Immature natural killer cell (primary cell): ENCODE data around the gene PRMT9. TPM values are rescaled to one million over a fixed set of nuclear protein-coding genes. Genes with fewer than 3 reads are reported as not detected.

Experiments used
- DNase-seq, 3 donors: peaks; one replicate each; pipeline ENCODE4 v3.0.0; 2022; ENCODE audit warnings: mixed read lengths in 1 of 3
- H3K27ac Mint-ChIP-seq, 6 donors: one replicate each; pipeline ENCODE4 v1.8.0; 2020; ENCODE audit warnings: mixed read lengths in 6 of 6, mild to moderate bottlenecking in 5 of 6, inconsistent platforms in 4 of 6, moderate library complexity in 3 of 6
- H3K27me3 Mint-ChIP-seq, 3 donors: one replicate each; pipeline ENCODE4 v1.8.0; 2020 to 2021; ENCODE audit warnings: low read depth in 3 of 3, mild to moderate bottlenecking in 3 of 3, mixed read lengths in 3 of 3, moderate library complexity in 3 of 3, inconsistent platforms in 1 of 3
- H3K36me3 Mint-ChIP-seq, 3 donors: one replicate each; pipeline ENCODE4 v1.8.0; 2020; ENCODE audit warnings: mixed read lengths in 3 of 3, inconsistent platforms in 2 of 3, mild to moderate bottlenecking in 2 of 3
- H3K4me1 Mint-ChIP-seq, 2 donors: one replicate each; pipeline ENCODE4 v1.8.0; 2020; ENCODE audit warnings: inconsistent platforms in 2 of 2, mild to moderate bottlenecking in 2 of 2, mixed read lengths in 2 of 2, moderate library complexity in 1 of 2
- H3K4me3 Mint-ChIP-seq, 5 donors: one replicate each; pipeline ENCODE4 v1.8.0; 2020; ENCODE audit warnings: mild to moderate bottlenecking in 5 of 5, mixed read lengths in 5 of 5, inconsistent platforms in 3 of 5, moderate library complexity in 3 of 5
- H3K9me3 Mint-ChIP-seq, 6 donors: one replicate each; pipeline ENCODE4 v1.8.0; 2020; ENCODE audit warnings: mild to moderate bottlenecking in 6 of 6, mixed read lengths in 6 of 6, inconsistent platforms in 4 of 6, moderate library complexity in 3 of 6
- polyA plus RNA-seq, 3 donors: library from polyadenylated mRNA; unstranded; fragments of 300-500 nt; fragmentation: Illumina TruSeq; gene quantifications; one replicate each; pipeline ENCODE4 v1.2.3, GENCODE V29; 2021

Gene PRMT9
- polyA plus RNA-seq, 3 donors from 2014 or later: 0.41 to 4.4 (median 3.9) TPM

GRCh38 chr4:147707892-147708672 is 24.1 kb upstream of the PRMT9 start:
- DNase-seq: peak; percentile 53 to 58 (median 54)
- Mint-ChIP-seq H3K9me3 (no peaks in the 10 kb centered on the region), H3K27me3 (peaks cover 3 to 5% (median 3%) of the 10 kb centered on the region in 3 donors), H3K4me3 (no peak overlapping the region), H3K4me1 (peaks cover 0 to 10% of the 10 kb centered on the region in 2 donors), H3K27ac (no peak overlapping the region), H3K36me3 (no peaks in the 10 kb centered on the region)

- no peak overlapping the region for H3K4me3 Mint-ChIP-seq
- peaks cover 0 to 10% of the 10 kb centered on the region in 2 donors for H3K4me1 Mint-ChIP-seq
- peaks cover 2 to 8% (median 3%) of the 10 kb centered on the region in 3 donors for H3K27me3 Mint-ChIP-seq
- H3K36me3 Mint-ChIP-seq: no peaks in the 10 kb centered on the region
- no peak for DNase-seq
- H3K9me3 Mint-ChIP-seq: no peaks in the 10 kb centered on the region
- H3K27ac Mint-ChIP-seq: no peak overlapping the region
Measured at GRCh38 chr4:147704846-147705245, 20.9 kb upstream of the PRMT9 start.

- no peaks in the 10 kb centered on the region for H3K9me3 Mint-ChIP-seq
- peaks cover 1 to 13% (median 5%) of the 10 kb centered on the region in 3 donors for H3K27me3 Mint-ChIP-seq
- no peaks in the 10 kb centered on the region for H3K4me1 Mint-ChIP-seq
- no peak for DNase-seq
- H3K36me3 Mint-ChIP-seq: no peaks in the 10 kb centered on the region
- H3K27ac Mint-ChIP-seq: no peak overlapping the region
- no peak overlapping the region for H3K4me3 Mint-ChIP-seq
Measured at GRCh38 chr4:147696866-147697265, 12.9 kb upstream of the PRMT9 start.

- peaks cover 1 to 12% (median 9%) of the 10 kb centered on the region in 3 donors for H3K27me3 Mint-ChIP-seq
- peaks cover 3 to 12% of the 10 kb centered on the region in 2 donors for H3K4me1 Mint-ChIP-seq
Measured at GRCh38 chr4:147693218-147693617, 9.3 kb upstream of the PRMT9 start.

GRCh38 chr4:147691820-147692219 is 7.9 kb upstream of the PRMT9 start:
- H3K9me3 Mint-ChIP-seq: no peaks in the 10 kb centered on the region
- peaks cover 1 to 9% (median 8%) of the 10 kb centered on the region in 3 donors for H3K27me3 Mint-ChIP-seq
- no peak overlapping the region for H3K27ac Mint-ChIP-seq
- no peak for DNase-seq
- peaks cover 3 to 12% of the 10 kb centered on the region in 2 donors for H3K4me1 Mint-ChIP-seq
- H3K4me3 Mint-ChIP-seq: no peak overlapping the region
- no peaks in the 10 kb centered on the region for H3K36me3 Mint-ChIP-seq

More at GRCh38 chr4:147693218-147693617, 9.3 kb upstream of the PRMT9 start:
- H3K4me3 Mint-ChIP-seq: no peak overlapping the region
- H3K36me3 Mint-ChIP-seq: no peaks in the 10 kb centered on the region
- no peaks in the 10 kb centered on the region for H3K9me3 Mint-ChIP-seq
- no peak for DNase-seq
- no peak overlapping the region for H3K27ac Mint-ChIP-seq

GRCh38 chr4:147689067-147689466 is 5.1 kb upstream of the PRMT9 start:
- no peaks in the 10 kb centered on the region for H3K36me3 Mint-ChIP-seq
- H3K27me3 Mint-ChIP-seq: peaks cover 3 to 20% (median 11%) of the 10 kb centered on the region in 3 donors
- H3K9me3 Mint-ChIP-seq: no peaks in the 10 kb centered on the region
- DNase-seq: no peak
- H3K4me3 Mint-ChIP-seq: peak overlapping the region in 3 of 5 donors; percentile 30 to 46 (median 44)
- H3K4me1 Mint-ChIP-seq: peaks cover 9 to 22% of the 10 kb centered on the region in 2 donors
- peak overlapping the region; percentile 14 to 74 (median 66) for H3K27ac Mint-ChIP-seq

GRCh38 chr4:147683188-147683591 is 773 bp downstream of the PRMT9 start:
- Mint-ChIP-seq H3K27me3 (peaks cover 3 to 20% (median 8%) of the 10 kb centered on the region in 3 donors), H3K4me1 (peaks cover 28 to 50% of the 10 kb centered on the region in 2 donors), H3K9me3 (no peaks in the 10 kb centered on the region), H3K4me3 (peak overlapping the region; percentile 92 to 97 (median 96)), H3K27ac (peak overlapping the region; percentile 95 to 99 (median 98)), H3K36me3 (peaks cover 4 to 9% (median 9%) of the 10 kb centered on the region in 3 donors)
- DNase-seq: peak; percentile 15 to 21 (median 18)

GRCh38 chr4:147682755-147683154 is 1.2 kb downstream of the PRMT9 start:
- no peak for DNase-seq
- Mint-ChIP-seq H3K9me3 (no peaks in the 10 kb centered on the region), H3K27me3 (peaks cover 3 to 20% (median 8%) of the 10 kb centered on the region in 3 donors), H3K4me1 (peaks cover 28 to 50% of the 10 kb centered on the region in 2 donors), H3K36me3 (peaks cover 4 to 13% (median 12%) of the 10 kb centered on the region in 3 donors), H3K27ac (peak overlapping the region; percentile 95 to 99 (median 98)), H3K4me3 (peak overlapping the region; percentile 92 to 97 (median 96))

- peaks cover under 1 to 7% (median 3%) of the 10 kb centered on the region in 3 donors for H3K27me3 Mint-ChIP-seq
- H3K4me1 Mint-ChIP-seq: peaks cover 21 to 40% of the 10 kb centered on the region in 2 donors
- no peak overlapping the region for H3K4me3 Mint-ChIP-seq
- peaks cover 4 to 15% (median 12%) of the 10 kb centered on the region in 3 donors for H3K36me3 Mint-ChIP-seq
- H3K9me3 Mint-ChIP-seq: no peaks in the 10 kb centered on the region
- no peak for DNase-seq
- H3K27ac Mint-ChIP-seq: no peak overlapping the region
Measured at GRCh38 chr4:147678796-147679549, 5.0 kb downstream of the PRMT9 start.

- Mint-ChIP-seq H3K27me3 (peaks cover 0 to 2% (median 0%) of the 10 kb centered on the region in 3 donors), H3K9me3 (no peaks in the 10 kb centered on the region), H3K4me3 (no peak overlapping the region), H3K4me1 (peaks cover 17 to 31% of the 10 kb centered on the region in 2 donors), H3K36me3 (peaks cover 4 to 15% (median 12%) of the 10 kb centered on the region in 3 donors), H3K27ac (no peak overlapping the region)
- no peak for DNase-seq
Measured at GRCh38 chr4:147678106-147678505, 5.9 kb downstream of the PRMT9 start.

- no peaks in the 10 kb centered on the region for H3K27me3 Mint-ChIP-seq
- peaks cover 11 to 25% (median 22%) of the 10 kb centered on the region in 3 donors for H3K36me3 Mint-ChIP-seq
- no peak overlapping the region for H3K27ac Mint-ChIP-seq
- H3K4me3 Mint-ChIP-seq: no peak overlapping the region
- no peaks in the 10 kb centered on the region for H3K4me1 Mint-ChIP-seq
- no peaks in the 10 kb centered on the region for H3K9me3 Mint-ChIP-seq
- DNase-seq: no peak
Measured at GRCh38 chr4:147674496-147674895, 9.5 kb downstream of the PRMT9 start.

GRCh38 chr4:147674073-147674472 is 9.9 kb downstream of the PRMT9 start:
- no peak overlapping the region for H3K4me3 Mint-ChIP-seq
- no peaks in the 10 kb centered on the region for H3K27me3 Mint-ChIP-seq
- H3K27ac Mint-ChIP-seq: no peak overlapping the region
- no peaks in the 10 kb centered on the region for H3K9me3 Mint-ChIP-seq
- H3K4me1 Mint-ChIP-seq: no peaks in the 10 kb centered on the region
- DNase-seq: no peak
- H3K36me3 Mint-ChIP-seq: peaks cover 11 to 24% (median 22%) of the 10 kb centered on the region in 3 donors

GRCh38 chr4:147658501-147658900 is 25.5 kb downstream of the PRMT9 start:
- DNase-seq: no peak
- Mint-ChIP-seq H3K4me1 (no peaks in the 10 kb centered on the region), H3K36me3 (peaks cover 15 to 35% (median 16%) of the 10 kb centered on the region in 3 donors), H3K27ac (no peak overlapping the region), H3K4me3 (no peak overlapping the region), H3K9me3 (no peaks in the 10 kb centered on the region), H3K27me3 (no peaks in the 10 kb centered on the region)

GRCh38 chr4:147655639-147656038 is 28.3 kb downstream of the PRMT9 start:
- Mint-ChIP-seq H3K4me3 (no peak overlapping the region), H3K4me1 (peaks cover 2 to 17% of the 10 kb centered on the region in 2 donors), H3K9me3 (no peaks in the 10 kb centered on the region), H3K27ac (no peak overlapping the region), H3K36me3 (peaks cover 15 to 32% (median 16%) of the 10 kb centered on the region in 3 donors), H3K27me3 (no peaks in the 10 kb centered on the region)
- DNase-seq: no peak
